Left lung (tissue), 10 donors: ENCODE results near the gene RAB5IF. TPM values are rescaled to one million over a fixed set of nuclear protein-coding genes. Genes with fewer than 3 reads are reported as not detected.
A peak's percentile ranks its signal among the peaks of the same experiment; 100 is the strongest.

Experiments
- ATAC-seq: fragments of 200-7000 bp; cut with Tn5 transposase; one replicate; pipeline ENCODE4 v1.9.1; 2020; ENCODE audit warnings: moderate library complexity
- DNase-seq, 4 donors: peaks; one replicate each; pipeline ENCODE4 v3.0.0-alpha.2; 2013 to 2020
- H3K27ac ChIP-seq, 2 donors: fragments of 200-600 bp; sonication (generic) in 1 of 2; one replicate each; pipeline versions ENCODE4 v1.5.0 to v1.8.0; 2020 to 2021
- H3K27me3 ChIP-seq, 2 donors: fragments of 200-600 bp; sonication (generic) in 1 of 2; one replicate each; pipeline versions ENCODE4 v1.5.0 to v1.8.0; 2020 to 2021
- H3K36me3 ChIP-seq, 2 donors: fragments of 200-600 bp; sonication (generic) in 1 of 2; one replicate each; pipeline versions ENCODE4 v1.5.0 to v1.8.0; 2020 to 2021
- H3K4me1 ChIP-seq, 2 donors: fragments of 200-600 bp; one replicate each; pipeline ENCODE4 v1.8.0; 2021
- H3K4me3 ChIP-seq, 2 donors: fragments of 200-600 bp; sonication (generic) in 1 of 2; one replicate each; pipeline versions ENCODE4 v1.5.0 to v1.8.0; 2020 to 2021; ENCODE audit warnings: mild to moderate bottlenecking in 1 of 2
- H3K9me3 ChIP-seq, 2 donors: fragments of 200-600 bp; sonication (generic) in 1 of 2; one replicate each; pipeline versions ENCODE4 v1.5.0 to v1.8.0; 2020 to 2021
- CTCF ChIP-seq, 2 donors: fragments of 200-600 bp; sonication (generic) in 1 of 2; IDR thresholded peaks; one replicate each; pipeline versions ENCODE4 v1.5.0 to v1.8.0; 2021; ENCODE audit warnings: antibody characterized with exemption in 2 of 2
- intact Hi-C, 2 donors: fragments of 100-400 bp; cut with DNase I; formaldehyde crosslinking; loops; one replicate each; pipeline versions ENCODE4 v1.11.2 to v1.14.2; 2022
- polyA plus RNA-seq, 6 donors: library from polyadenylated mRNA; unstranded; fragments of 120-200 nt; gene quantifications; one replicate each; pipeline ENCODE4 v1.2.1, GENCODE V29; 2013; ENCODE audit not compliant: insufficient read length in 6 of 6
- total RNA-seq, 2 donors: library from RNA; stranded (reverse); fragmentation: NEBNext Ultra II Directional; extraction: Animal tissue kit (Norgen Biotek cat#: 25700); gene quantifications; one replicate each; pipeline ENCODE4 v1.2.1, GENCODE V29; 2021
- donor health status: DM: no; HTN: yes; CAD: no.
- donor health status: DM: no; HTN: no; CAD: no.

Gene RAB5IF
- total and polyA plus RNA-seq, 8 donors, result 42.2 to 167 (median 48.3) TPM

GRCh38 chr20:36644706-36645095, 39.1 kb downstream of the RAB5IF start:
- H3K4me1 ChIP-seq, result peaks cover 0 to 6% of the 10 kb centered on the region in 2 donors
- intact Hi-C loops, result no loop called here
- ATAC-seq, result no peak
- H3K27me3 ChIP-seq, result no peaks in the 10 kb centered on the region
- H3K4me3 ChIP-seq, result peak overlapping the region in 1 of 2 donors; percentile 5
- no peaks in the 10 kb centered on the region for H3K9me3 ChIP-seq
- H3K36me3 ChIP-seq, result no peaks in the 10 kb centered on the region
- TF ChIP-seq CTCF (IDR thresholded peaks at IDR 0.05), result no peak
- H3K27ac ChIP-seq, result no peak overlapping the region
- DNase-seq, result no peak

- no peaks in the 10 kb centered on the region for H3K36me3 ChIP-seq
- no peaks in the 10 kb centered on the region for H3K27me3 ChIP-seq
- peaks cover 0 to 6% of the 10 kb centered on the region in 2 donors for H3K4me1 ChIP-seq
- H3K27ac ChIP-seq, result no peak overlapping the region
- H3K9me3 ChIP-seq, result no peaks in the 10 kb centered on the region
- intact Hi-C loops, result no loop called here
- no peak for TF ChIP-seq CTCF (IDR thresholded peaks at IDR 0.05)
- ATAC-seq, result no peak
- peak overlapping the region in 1 of 2 donors; percentile 5 for H3K4me3 ChIP-seq
- no peak for DNase-seq
These were observed 39.8 kb downstream of the RAB5IF start for GRCh38 chr20:36645353-36645752.

- no peaks in the 10 kb centered on the region for H3K9me3 ChIP-seq
- H3K27ac ChIP-seq, result no peak within 1 kb of the TSS
- peak within 1 kb of the TSS in 1 of 2 donors; percentile 5 for H3K4me3 ChIP-seq
- ATAC-seq, result peak; percentile 70
- H3K36me3 ChIP-seq, result peaks cover 0 to 1% of the 10 kb centered on the region in 2 donors
- TF ChIP-seq CTCF (IDR thresholded peaks at IDR 0.05), result no peak
- intact Hi-C loops, result no loop called here
- DNase-seq, result peak in 1 of 4 donors; percentile 53
- no peaks in the 10 kb centered on the region for H3K27me3 ChIP-seq
- peaks cover 0 to 6% of the 10 kb centered on the region in 2 donors for H3K4me1 ChIP-seq
These were observed 40.4 kb downstream of the RAB5IF start, which contains the start of gene SLA2 for GRCh38 chr20:36645998-36646397. Gene SLA2, minus strand, starts transcription at chr20:36646196. Its CDS starts 4,861 bp downstream, at chr20:36641335.

- Histone ChIP-seq H3K36me3 (peaks cover 0 to 8% of the 10 kb centered on the region in 2 donors), H3K9me3 (no peaks in the 10 kb centered on the region), H3K27me3 (no peaks in the 10 kb centered on the region), H3K4me3 (no peak overlapping the region), H3K4me1 (peaks cover 0 to 6% of the 10 kb centered on the region in 2 donors), H3K27ac (no peak overlapping the region)
- no peak for ATAC-seq
- intact Hi-C loops, result no loop called here
- TF ChIP-seq CTCF (IDR thresholded peaks at IDR 0.05), result no peak
- no peak for DNase-seq
These were observed 41.1 kb downstream of the RAB5IF start for GRCh38 chr20:36646678-36647077.

GRCh38 chr20:36647196-36648121, 41.9 kb downstream of the RAB5IF start:
- TF ChIP-seq CTCF (IDR thresholded peaks at IDR 0.05), result no peak
- intact Hi-C loops, result no loop called here
- no peaks in the 10 kb centered on the region for H3K27me3 ChIP-seq
- no peak overlapping the region for H3K27ac ChIP-seq
- H3K9me3 ChIP-seq, result no peaks in the 10 kb centered on the region
- DNase-seq (peak in 1 of 4 donors; percentile 59), ATAC-seq (no peak)
- H3K36me3 ChIP-seq, result peaks cover 0 to 13% of the 10 kb centered on the region in 2 donors
- no peak overlapping the region for H3K4me3 ChIP-seq
- peaks cover 0 to 6% of the 10 kb centered on the region in 2 donors for H3K4me1 ChIP-seq
